Colonic mucosa (tissue), 4 donors: ENCODE results near the gene POU2F1. TPM values are rescaled to one million over a fixed set of nuclear protein-coding genes. Genes with fewer than 3 reads are reported as not detected.

ENCODE experiments used
- DNase-seq: peaks from one replicate; pipeline ENCODE4 v3.0.0-alpha.2; 2020
- H3K27ac ChIP-seq: fragments of 200-600 bp; one replicate; pipeline ENCODE4 v1.8.0; 2021
- H3K27me3 ChIP-seq: fragments of 200-600 bp; one replicate; pipeline ENCODE4 v1.8.0; 2021
- H3K36me3 ChIP-seq: fragments of 200-600 bp; one replicate; pipeline ENCODE4 v1.8.0; 2021
- H3K4me1 ChIP-seq: fragments of 200-600 bp; one replicate; pipeline ENCODE4 v1.8.0; 2021; ENCODE audit warnings: mild to moderate bottlenecking
- H3K4me3 ChIP-seq: fragments of 200-600 bp; one replicate; pipeline ENCODE4 v1.8.0; 2021
- H3K9ac ChIP-seq, 2 donors: one replicate each; pipeline ENCODE4 v1.7.0; 2013; ENCODE audit warnings: control low read depth in 2 of 2, low read depth in 2 of 2, low read length in 2 of 2
- H3K9me3 ChIP-seq: fragments of 200-600 bp; one replicate; pipeline ENCODE4 v1.8.0; 2021
- intact Hi-C: fragments of 100-400 bp; cut with DNase I; formaldehyde crosslinking; loops from one replicate; pipeline ENCODE4 v1.14.1; 2022
- total RNA-seq, 2 donors: library from RNA; stranded (reverse); fragmentation: NEBNext Ultra II Directional in 1 of 2; extraction: Animal tissue kit (Norgen Biotek cat#: 25700) in 1 of 2; gene quantifications; one replicate each; pipeline ENCODE4 v1.2.1, GENCODE V29; 2021
- TF ChIP-seq, protein P1 (sequence below): fragments of 200-600 bp; IDR thresholded peaks from one replicate; pipeline ENCODE4 v1.8.0; 2022; ENCODE audit warnings: antibody characterized with exemption, mild to moderate bottlenecking
- donor health status: healthy.
- donor health status: DM: no; HTN: no; CAD: no.
- donor health status: DM: no; HTN: no; CAD: no.

The POU2F1 gene
- total RNA-seq, 2 donors from 2014 or later = 16.4 to 24.4 TPM

DNA sequence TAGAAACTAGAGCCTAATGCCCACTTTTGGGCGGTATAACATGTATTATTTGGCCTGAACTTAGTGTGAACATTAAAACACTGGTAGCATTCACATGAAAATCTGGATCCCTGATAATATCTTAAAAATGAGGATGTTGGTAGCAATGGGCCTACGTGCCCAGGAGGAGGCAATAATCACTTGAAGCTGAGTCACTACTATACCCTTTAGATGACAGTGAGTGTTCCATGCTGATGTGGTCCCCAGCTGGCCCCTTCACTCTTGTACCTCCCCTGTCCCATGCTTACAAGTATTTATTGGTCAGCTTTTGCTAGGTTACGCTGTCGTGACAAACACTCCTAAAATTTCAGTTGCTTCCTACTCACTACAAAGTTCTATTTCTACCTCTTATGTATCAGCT is 23.0 kb upstream of the POU2F1 start:
- Histone ChIP-seq H3K4me1 (no peaks in the 10 kb centered on the region), H3K27ac (no peak overlapping the region), H3K36me3 (no peaks in the 10 kb centered on the region), H3K9me3 (no peaks in the 10 kb centered on the region), H3K27me3 (no peaks in the 10 kb centered on the region), H3K9ac (no peak overlapping the region), H3K4me3 (no peak overlapping the region)
- no peak for DNase-seq
- TF ChIP-seq, protein P1, sequence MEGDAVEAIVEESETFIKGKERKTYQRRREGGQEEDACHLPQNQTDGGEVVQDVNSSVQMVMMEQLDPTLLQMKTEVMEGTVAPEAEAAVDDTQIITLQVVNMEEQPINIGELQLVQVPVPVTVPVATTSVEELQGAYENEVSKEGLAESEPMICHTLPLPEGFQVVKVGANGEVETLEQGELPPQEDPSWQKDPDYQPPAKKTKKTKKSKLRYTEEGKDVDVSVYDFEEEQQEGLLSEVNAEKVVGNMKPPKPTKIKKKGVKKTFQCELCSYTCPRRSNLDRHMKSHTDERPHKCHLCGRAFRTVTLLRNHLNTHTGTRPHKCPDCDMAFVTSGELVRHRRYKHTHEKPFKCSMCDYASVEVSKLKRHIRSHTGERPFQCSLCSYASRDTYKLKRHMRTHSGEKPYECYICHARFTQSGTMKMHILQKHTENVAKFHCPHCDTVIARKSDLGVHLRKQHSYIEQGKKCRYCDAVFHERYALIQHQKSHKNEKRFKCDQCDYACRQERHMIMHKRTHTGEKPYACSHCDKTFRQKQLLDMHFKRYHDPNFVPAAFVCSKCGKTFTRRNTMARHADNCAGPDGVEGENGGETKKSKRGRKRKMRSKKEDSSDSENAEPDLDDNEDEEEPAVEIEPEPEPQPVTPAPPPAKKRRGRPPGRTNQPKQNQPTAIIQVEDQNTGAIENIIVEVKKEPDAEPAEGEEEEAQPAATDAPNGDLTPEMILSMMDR = no peak
- intact Hi-C loops = no loop called here

DNA sequence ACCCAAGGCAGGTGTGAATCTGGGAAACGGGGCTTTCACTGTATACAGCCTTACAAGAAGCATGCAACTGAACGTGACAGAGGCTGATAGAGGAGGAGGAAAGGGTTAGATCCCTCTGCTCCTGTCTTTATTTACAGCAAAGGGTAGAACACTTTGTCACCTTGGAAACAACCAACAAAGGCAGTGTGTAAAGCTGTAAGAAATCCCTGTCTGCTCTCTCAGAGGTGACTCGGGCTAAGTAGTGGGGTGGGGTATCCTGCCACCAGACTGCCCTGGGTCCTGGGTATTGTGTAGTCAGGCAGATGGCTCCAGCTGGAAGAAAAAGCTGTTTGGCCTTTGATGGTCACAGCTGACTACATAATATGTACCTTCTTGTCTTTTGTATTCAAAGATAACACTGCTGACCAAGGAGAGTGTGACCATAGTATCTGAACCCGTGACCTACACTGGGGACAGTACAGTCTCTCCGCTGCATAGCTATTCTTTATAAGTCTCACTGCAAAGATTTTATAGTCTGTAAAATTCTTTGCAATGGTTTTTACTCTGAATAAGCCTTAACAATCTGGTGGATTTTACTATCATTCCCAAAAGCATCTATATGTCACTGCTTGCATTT is 22.1 kb upstream of the POU2F1 start:
- Histone ChIP-seq H3K9me3 (no peaks in the 10 kb centered on the region), H3K27me3 (no peaks in the 10 kb centered on the region), H3K36me3 (no peaks in the 10 kb centered on the region), H3K4me1 (no peaks in the 10 kb centered on the region), H3K4me3 (no peak overlapping the region), H3K9ac (no peak overlapping the region), H3K27ac (no peak overlapping the region)
- DNase-seq = no peak
- TF ChIP-seq, protein P1 = no peak
- intact Hi-C loops = no loop called here

DNA sequence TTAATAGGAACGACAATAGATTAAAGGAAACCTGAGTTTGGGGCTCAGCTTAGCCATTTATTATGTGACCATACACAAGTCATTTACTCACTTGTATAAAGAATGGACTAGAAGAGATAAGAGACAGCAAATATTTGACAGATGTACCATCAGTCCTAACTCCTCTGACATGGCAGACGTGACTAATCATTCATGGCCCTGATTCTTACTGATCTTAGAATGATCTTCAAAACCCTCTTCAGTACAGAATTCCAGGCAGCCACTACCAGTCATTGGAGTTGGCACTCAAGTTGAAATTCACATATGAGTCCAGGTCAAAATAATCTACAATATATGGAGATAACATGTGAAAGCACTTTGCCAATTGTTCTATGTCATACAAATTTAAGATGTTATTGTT is 21.0 kb upstream of the POU2F1 start:
- H3K36me3 ChIP-seq = no peaks in the 10 kb centered on the region
- no peaks in the 10 kb centered on the region for H3K4me1 ChIP-seq
- H3K27me3 ChIP-seq = no peaks in the 10 kb centered on the region
- TF ChIP-seq, protein P1 = no peak
- no peak overlapping the region for H3K9ac ChIP-seq
- H3K9me3 ChIP-seq = no peaks in the 10 kb centered on the region
- H3K27ac ChIP-seq = no peak overlapping the region
- H3K4me3 ChIP-seq = no peak overlapping the region
- DNase-seq = no peak
- intact Hi-C loops = no loop called here

DNA sequence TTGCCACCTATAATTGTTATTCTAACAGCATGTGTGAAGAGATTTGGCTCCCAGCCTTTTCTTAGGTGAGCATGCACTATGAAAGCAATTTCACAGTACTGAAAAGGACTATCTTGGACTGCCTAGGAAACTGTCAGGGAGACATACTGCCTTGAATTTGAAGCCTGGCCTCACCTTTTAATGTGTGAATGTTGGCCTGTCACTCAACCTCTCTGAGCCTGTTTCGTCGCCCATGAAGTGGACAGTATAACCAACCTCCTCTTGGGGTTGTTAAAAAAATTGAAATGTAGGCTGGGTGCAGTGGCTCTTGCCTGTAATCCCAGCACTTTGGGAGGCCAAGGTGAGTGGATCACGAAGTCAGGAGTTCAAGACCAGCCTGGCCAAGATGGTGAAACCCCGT is 20.4 kb upstream of the POU2F1 start:
- Histone ChIP-seq H3K9ac (no peak overlapping the region), H3K27me3 (no peaks in the 10 kb centered on the region), H3K9me3 (no peaks in the 10 kb centered on the region), H3K27ac (no peak overlapping the region), H3K36me3 (no peaks in the 10 kb centered on the region), H3K4me1 (no peaks in the 10 kb centered on the region), H3K4me3 (no peak overlapping the region)
- intact Hi-C loops = no loop called here
- DNase-seq = no peak
- TF ChIP-seq, protein P1 = no peak

DNA sequence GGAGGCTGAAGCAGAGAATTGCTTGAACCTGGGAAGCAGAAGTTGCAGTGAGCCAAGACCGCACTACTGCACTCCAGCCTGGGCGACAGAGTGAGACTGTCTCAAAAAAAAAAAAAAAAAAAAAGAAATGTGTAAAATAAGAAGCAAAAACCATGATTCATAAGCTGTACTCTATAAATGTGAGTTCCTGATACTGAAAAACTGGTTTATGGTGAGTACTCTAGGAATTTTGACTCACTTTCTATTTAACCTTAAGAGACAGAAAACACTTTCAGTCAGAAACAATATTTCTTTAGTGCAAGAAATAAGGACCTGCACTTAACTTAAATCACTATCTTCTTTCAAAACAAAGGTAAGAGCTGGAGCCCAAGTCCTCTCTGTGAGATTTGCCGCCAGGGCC is 19.9 kb upstream of the POU2F1 start:
- Histone ChIP-seq H3K36me3 (no peaks in the 10 kb centered on the region), H3K9me3 (no peaks in the 10 kb centered on the region), H3K27me3 (no peaks in the 10 kb centered on the region), H3K4me1 (no peaks in the 10 kb centered on the region), H3K4me3 (no peak overlapping the region), H3K27ac (no peak overlapping the region), H3K9ac (no peak overlapping the region)
- TF ChIP-seq, protein P1 = no peak
- intact Hi-C loops = no loop called here
- DNase-seq = no peak
